Activated CD8-positive, alpha-beta T cell treated with anti-CD3 and anti-CD28 coated beads for 36 hours (primary cell): ENCODE data around the gene ASAP2. TPM values are rescaled to one million over a fixed set of nuclear protein-coding genes. Genes with fewer than 3 reads are reported as not detected.
"Not testable (repeated sequence)": the region's sequence is repeated elsewhere in the genome, so short reads cannot be mapped to it uniquely, and the experiment has no call there.

Experiments used
- ATAC-seq: fragments of 200-7000 bp; cut with Tn5 transposase; one replicate; pipeline ENCODE4 v1.10.0; 2021; ENCODE audit warnings: mild to moderate bottlenecking, moderate library complexity
- CTCF ChIA-PET: fragments of 350-600 bp; sonication (Branson Sonifier 250); formaldehyde crosslinking; loops from one replicate; lab custom pipeline; 2021; ENCODE audit warnings: antibody characterized with exemption; lab: Charles Lee
- POLR2A ChIA-PET: fragments of 350-600 bp; sonication (Branson Sonifier 250); formaldehyde crosslinking; loops from one replicate; lab custom pipeline; 2021; ENCODE audit warnings: antibody characterized with exemption; lab: Charles Lee
- DNase-seq: peaks from one replicate; pipeline ENCODE4 v3.0.0-alpha.2; 2020
- H3K27ac Mint-ChIP-seq: one replicate; pipeline ENCODE4 v1.8.0; 2021; ENCODE audit warnings: mild to moderate bottlenecking, mixed read lengths
- H3K27me3 Mint-ChIP-seq: one replicate; pipeline ENCODE4 v1.8.0; 2021; ENCODE audit warnings: mixed read lengths
- H3K36me3 Mint-ChIP-seq: one replicate; pipeline ENCODE4 v1.8.0; 2021; ENCODE audit warnings: low read depth, mixed read lengths
- H3K4me1 Mint-ChIP-seq: one replicate; pipeline ENCODE4 v1.8.0; 2021; ENCODE audit warnings: low read depth, mixed read lengths
- H3K4me3 Mint-ChIP-seq: one replicate; pipeline ENCODE4 v1.8.0; 2021; ENCODE audit warnings: mild to moderate bottlenecking, moderate library complexity, mixed read lengths
- H3K9me3 Mint-ChIP-seq: one replicate; pipeline ENCODE4 v1.8.0; 2021; ENCODE audit warnings: mixed read lengths
- intact Hi-C: fragments of 100-400 bp; cut with micrococcal nuclease; formaldehyde crosslinking; loops from one replicate; pipeline ENCODE4 v1.10.0; 2022
- total RNA-seq, 2 experiments: library from RNA; stranded (reverse); gene quantifications; one replicate each; pipeline ENCODE4 v1.2.3, GENCODE V29; 2021
- TF ChIP-seq, protein P1 (sequence below): fragments of 200-600 bp; IDR thresholded peaks from one replicate; pipeline ENCODE4 v1.8.0; 2022; ENCODE audit warnings: antibody characterized with exemption, mild to moderate bottlenecking

Gene ASAP2
- total RNA-seq, 2 experiments from 2014 or later = not detected

DNA sequence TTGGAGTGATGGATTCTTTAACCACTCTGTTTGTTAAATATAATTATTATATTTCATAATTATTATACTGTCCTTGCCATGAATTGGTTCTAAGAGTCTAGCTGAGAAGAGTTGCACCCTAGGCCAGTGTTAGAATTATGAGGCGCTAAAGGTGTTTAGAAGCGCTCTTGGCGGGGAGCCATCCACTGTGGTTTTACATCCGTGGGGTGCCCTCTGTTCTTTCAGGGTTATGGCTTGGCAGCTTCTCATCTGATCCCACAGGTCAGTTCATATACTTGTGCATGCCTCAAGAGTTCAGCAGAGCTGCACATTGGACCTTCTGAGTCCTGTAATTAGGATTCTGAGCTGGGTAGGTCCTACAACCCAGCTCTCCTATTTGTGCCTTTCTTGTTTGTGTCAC, 9.1 kb downstream of the ASAP2 start:
- intact Hi-C loops = no loop called here
- peaks cover 19% of the 10 kb centered on the region for H3K27me3 Mint-ChIP-seq
- H3K27ac Mint-ChIP-seq = no peak overlapping the region
- TF ChIP-seq, protein P1, sequence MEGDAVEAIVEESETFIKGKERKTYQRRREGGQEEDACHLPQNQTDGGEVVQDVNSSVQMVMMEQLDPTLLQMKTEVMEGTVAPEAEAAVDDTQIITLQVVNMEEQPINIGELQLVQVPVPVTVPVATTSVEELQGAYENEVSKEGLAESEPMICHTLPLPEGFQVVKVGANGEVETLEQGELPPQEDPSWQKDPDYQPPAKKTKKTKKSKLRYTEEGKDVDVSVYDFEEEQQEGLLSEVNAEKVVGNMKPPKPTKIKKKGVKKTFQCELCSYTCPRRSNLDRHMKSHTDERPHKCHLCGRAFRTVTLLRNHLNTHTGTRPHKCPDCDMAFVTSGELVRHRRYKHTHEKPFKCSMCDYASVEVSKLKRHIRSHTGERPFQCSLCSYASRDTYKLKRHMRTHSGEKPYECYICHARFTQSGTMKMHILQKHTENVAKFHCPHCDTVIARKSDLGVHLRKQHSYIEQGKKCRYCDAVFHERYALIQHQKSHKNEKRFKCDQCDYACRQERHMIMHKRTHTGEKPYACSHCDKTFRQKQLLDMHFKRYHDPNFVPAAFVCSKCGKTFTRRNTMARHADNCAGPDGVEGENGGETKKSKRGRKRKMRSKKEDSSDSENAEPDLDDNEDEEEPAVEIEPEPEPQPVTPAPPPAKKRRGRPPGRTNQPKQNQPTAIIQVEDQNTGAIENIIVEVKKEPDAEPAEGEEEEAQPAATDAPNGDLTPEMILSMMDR = no peak
- no peaks in the 10 kb centered on the region for H3K36me3 Mint-ChIP-seq
- ChIA-PET POLR2A (no interaction called here), CTCF (interaction anchor here (0.8 kb wide), 1 partner anchor 10 kb away, joined by 4 read pairs; no protein-coding TSS in a partner anchor)
- no peaks in the 10 kb centered on the region for H3K4me1 Mint-ChIP-seq
- H3K9me3 Mint-ChIP-seq = no peaks in the 10 kb centered on the region
- H3K4me3 Mint-ChIP-seq = no peak overlapping the region
- DNase-seq = no peak
- ATAC-seq = no peak

DNA sequence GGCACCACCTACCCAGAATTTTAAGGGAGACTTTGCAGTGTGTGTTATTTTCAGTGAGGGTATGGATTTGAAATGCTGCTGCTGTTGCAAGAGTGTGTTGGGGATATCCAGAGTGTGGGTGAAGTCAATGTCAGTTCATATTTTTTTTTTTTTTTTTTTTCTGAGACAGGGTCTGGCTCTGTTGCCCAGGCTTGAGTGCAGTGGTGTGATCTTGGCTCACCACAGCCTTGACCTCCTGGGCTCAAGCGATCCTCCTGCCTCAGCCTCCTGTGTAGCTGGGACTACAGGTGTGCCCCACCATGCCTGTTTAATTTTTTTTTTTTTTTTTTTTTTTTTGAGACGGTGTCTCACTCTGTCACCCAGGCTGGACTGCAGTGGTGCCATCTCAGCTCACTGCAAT, 9.5 kb downstream of the ASAP2 start:
- H3K9me3 Mint-ChIP-seq, DNase-seq, ATAC-seq, POLR2A ChIA-PET, H3K27ac Mint-ChIP-seq, H3K4me3 Mint-ChIP-seq, H3K4me1 Mint-ChIP-seq, H3K36me3 Mint-ChIP-seq, CTCF ChIA-PET, intact Hi-C loops: not testable (repeated sequence)
- H3K27me3 Mint-ChIP-seq = peaks cover 19% of the 10 kb centered on the region

DNA sequence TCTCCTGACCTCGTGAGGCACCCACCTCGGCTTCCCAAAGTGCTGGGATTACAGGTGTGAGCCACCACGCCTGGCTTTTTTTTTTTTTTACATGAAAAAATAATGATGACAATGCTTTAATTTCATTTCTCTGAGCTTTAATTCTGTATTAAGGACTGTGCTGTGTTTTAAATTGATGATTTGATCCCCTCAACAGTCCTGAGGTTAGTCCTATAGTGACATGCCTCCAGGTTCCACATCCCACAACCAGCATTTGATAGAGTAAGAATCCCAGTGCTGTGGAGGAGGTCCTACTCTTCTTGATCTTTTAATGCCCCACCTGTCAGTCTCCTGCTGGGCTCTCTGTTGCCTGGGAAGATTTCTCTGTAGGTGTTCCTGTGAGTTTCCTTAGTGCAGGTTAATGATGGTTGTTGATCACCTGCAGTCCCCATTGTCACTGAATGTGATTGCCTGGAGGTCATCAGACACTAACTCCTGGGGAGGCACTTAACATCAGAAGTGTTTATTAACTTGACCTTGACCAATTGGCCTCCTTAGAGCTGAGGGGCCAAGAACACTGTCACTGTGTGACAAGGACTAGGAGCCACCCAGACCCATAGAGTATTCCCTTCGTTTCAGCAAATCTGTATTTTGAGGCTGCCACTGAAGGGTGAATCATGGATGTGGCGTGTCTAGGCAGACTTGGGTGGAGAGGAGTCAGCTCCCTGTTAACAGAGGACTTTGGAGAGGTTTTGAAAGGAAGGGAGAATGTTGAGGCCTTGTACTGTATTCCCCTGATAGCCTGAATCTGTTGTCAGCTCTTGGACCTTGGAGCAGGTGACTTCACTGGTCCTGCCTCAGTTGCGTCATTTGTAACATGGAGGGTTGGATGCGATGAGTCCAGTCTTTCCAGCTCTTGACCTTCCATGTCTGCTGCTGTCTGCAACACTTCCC, 11.5 kb downstream of the ASAP2 start:
- ATAC-seq (no peak), DNase-seq (no peak)
- Mint-ChIP-seq H3K27me3 (peaks cover 12% of the 10 kb centered on the region), H3K9me3 (no peaks in the 10 kb centered on the region), H3K27ac (no peak overlapping the region), H3K36me3 (no peaks in the 10 kb centered on the region), H3K4me3 (no peak overlapping the region), H3K4me1 (no peaks in the 10 kb centered on the region)
- TF ChIP-seq, protein P1 = no peak
- ChIA-PET POLR2A (interaction anchor here (0.7 kb wide), 1 partner anchor 34 kb away, joined by 3 read pairs; no protein-coding TSS in a partner anchor), CTCF (no interaction called here)
- intact Hi-C loops = no loop called here

DNA sequence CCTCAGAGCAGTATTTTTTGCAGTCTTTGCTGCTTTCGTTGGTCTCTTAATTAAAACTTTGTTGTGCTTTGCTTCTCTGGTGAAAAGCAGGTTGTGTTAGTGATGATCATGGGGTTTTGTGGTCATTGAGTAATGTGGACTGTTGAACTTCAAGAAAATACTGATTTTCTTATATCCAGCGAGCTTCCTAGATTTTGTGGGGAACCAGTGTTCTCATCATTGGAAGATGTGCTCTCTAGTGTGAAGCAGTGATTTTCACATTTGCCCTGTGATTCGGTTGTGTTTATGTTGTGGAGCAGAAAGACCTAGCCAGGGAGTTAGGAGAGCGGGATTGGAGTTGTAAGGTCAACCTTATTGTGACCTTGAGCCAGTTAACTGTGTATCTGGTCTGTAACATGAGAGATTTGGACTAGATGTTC, 12.4 kb downstream of the ASAP2 start:
- no peak for DNase-seq
- H3K27ac Mint-ChIP-seq = no peak overlapping the region
- CTCF ChIA-PET = no interaction called here

GRCh38 chr2:9220201-9220600, 13.6 kb downstream of the ASAP2 start:
- Mint-ChIP-seq H3K27ac (no peak overlapping the region), H3K9me3 (no peaks in the 10 kb centered on the region), H3K4me1 (no peaks in the 10 kb centered on the region), H3K36me3 (no peaks in the 10 kb centered on the region), H3K27me3 (peaks cover 8% of the 10 kb centered on the region), H3K4me3 (no peak overlapping the region)
- DNase-seq = no peak
- intact Hi-C loops = no loop called here
- TF ChIP-seq, protein P1 = no peak
- CTCF ChIA-PET = interaction anchor here (1.0 kb wide), 1 partner anchor 14 kb away, joined by 3 read pairs; the partner anchor contains the start of gene ASAP2
- ATAC-seq = no peak
- POLR2A ChIA-PET = no interaction called here

More for the DNA sequence above, 12.4 kb downstream of the ASAP2 start:
- intact Hi-C loops = no loop called here
- TF ChIP-seq, protein P1 = no peak
- no peaks in the 10 kb centered on the region for H3K9me3 Mint-ChIP-seq
- H3K27me3 Mint-ChIP-seq = peaks cover 8% of the 10 kb centered on the region
- H3K36me3 Mint-ChIP-seq = no peaks in the 10 kb centered on the region
- POLR2A ChIA-PET = interaction anchor here (0.7 kb wide), 1 partner anchor 33 kb away, joined by 3 read pairs; no protein-coding TSS in a partner anchor
- no peak for ATAC-seq
- no peaks in the 10 kb centered on the region for H3K4me1 Mint-ChIP-seq
- H3K4me3 Mint-ChIP-seq = no peak overlapping the region
